K562 (cell line): ENCODE measurements around the gene CHMP2A. TPM values are rescaled to one million over a fixed set of nuclear protein-coding genes. Genes with fewer than 3 reads are reported as not detected.
A peak's percentile ranks its signal among the peaks of the same experiment; 100 is the strongest.

ENCODE experiments used
- EWSR1 ChIP-seq: fragments of 450-650 bp; IDR thresholded peaks from 2 replicates; pipeline ENCODE4 v1.6.1; 2018; ENCODE audit warnings: borderline replicate concordance, mild to moderate bottlenecking, low read depth, moderate library complexity; ENCODE audit not compliant: partially characterized antibody
- FOXA3 ChIP-seq, 2 experiments: fragments of 450-650 bp in 1 of 2; sonication (generic) in 1 of 2; formaldehyde crosslinking; IDR thresholded peaks in 1 of 2; conservative IDR thresholded peaks in 1 of 2; 2 replicates each; pipeline versions ENCODE4 v1.4.0 to v1.8.0; 2020 to 2022; ENCODE audit warnings: mild to moderate bottlenecking in 2 of 2, missing genetic modification reagents in 1 of 2
- NONO ChIP-seq, 2 experiments: fragments of 200-400 bp in 1 of 2; fragments of 450-650 bp in 1 of 2; formaldehyde crosslinking in 1 of 2; IDR thresholded peaks; 2 replicates each; pipeline ENCODE4 v1.6.1; 2017; ENCODE audit warnings: low read depth in 2 of 2, mild to moderate bottlenecking in 2 of 2, moderate library complexity in 2 of 2, low read length in 1 of 2
- SAFB2 ChIP-seq: fragments of 200-400 bp; formaldehyde crosslinking; IDR thresholded peaks from 2 replicates; pipeline ENCODE4 v1.6.1; 2018; ENCODE audit warnings: borderline replicate concordance, low read length, low read depth, moderate library complexity; ENCODE audit not compliant: severe bottlenecking
- SP1 ChIP-seq: sonication (generic); formaldehyde crosslinking; IDR thresholded peaks from 2 replicates; pipeline ENCODE4 v1.8.1; 2022; ENCODE audit warnings: mild to moderate bottlenecking, missing genetic modification reagents
- ZNF24 ChIP-seq: fragments of 450-650 bp; IDR thresholded peaks from 2 replicates; pipeline ENCODE4 v1.6.1; 2016
- ZNF431 ChIP-seq: sonication (generic); formaldehyde crosslinking; IDR thresholded peaks from 2 replicates; pipeline ENCODE4 v1.8.0; 2022; ENCODE audit warnings: mild to moderate bottlenecking, missing genetic modification reagents
- polyA plus RNA-seq, 8 experiments: library from polyadenylated mRNA; depleted of rRNA in 4 of 8; stranded (reverse) in 5 of 8; unstranded in 3 of 8; fragments of >200 nt; fragmentation: Nextera tagmentation in 2 of 8; fragmentation: Illumina TruSeq in 1 of 8; extraction: Ambion mirVana in 2 of 8; extraction: Trizol in 1 of 8; gene quantifications; 2 replicates each; pipeline versions ENCODE4 v1.2.1 to v1.2.3, GENCODE V29; 2011 to 2014; ENCODE audit warnings: inconsistent platforms in 1 of 8, missing spikeins in 1 of 8
- total RNA-seq, 7 experiments: library from RNA; depleted of rRNA in 6 of 7; stranded (reverse); fragments of >200 nt in 6 of 7; fragmentation: Illumina TruSeq in 2 of 7; extraction: Trizol in 2 of 7; gene quantifications; 2 replicates each; pipeline versions ENCODE4 v1.2.1 to v1.2.3, GENCODE V29; 2011 to 2021; ENCODE audit warnings: low replicate concordance in 1 of 7
- TF ChIP-seq, protein P1 (sequence below), 2 experiments: fragments of 450-650 bp; IDR thresholded peaks; 2 replicates each; pipeline ENCODE4 v1.6.1; 2016
- TF ChIP-seq, protein P2 (sequence below): sonication (generic); formaldehyde crosslinking; IDR thresholded peaks from 2 replicates; pipeline ENCODE4 v1.8.1; 2023; ENCODE audit warnings: mild to moderate bottlenecking, missing genetic modification reagents
- TF ChIP-seq, protein P3 (sequence below): fragments of 200-800 bp; sonication (Bioruptor generic); IDR thresholded peaks from 2 replicates; pipeline ENCODE4 v1.6.1; 2017; ENCODE audit warnings: missing genetic modification characterization, missing compliant biosample characterization

CHMP2A gene
- total and polyA plus RNA-seq, 9 of the 15 experiments (the other 6 are each of a cell fraction or from before 2014, with no cell fraction given): 57.6 to 159 (median 87.2) TPM

- TF ChIP-seq, protein P1, sequence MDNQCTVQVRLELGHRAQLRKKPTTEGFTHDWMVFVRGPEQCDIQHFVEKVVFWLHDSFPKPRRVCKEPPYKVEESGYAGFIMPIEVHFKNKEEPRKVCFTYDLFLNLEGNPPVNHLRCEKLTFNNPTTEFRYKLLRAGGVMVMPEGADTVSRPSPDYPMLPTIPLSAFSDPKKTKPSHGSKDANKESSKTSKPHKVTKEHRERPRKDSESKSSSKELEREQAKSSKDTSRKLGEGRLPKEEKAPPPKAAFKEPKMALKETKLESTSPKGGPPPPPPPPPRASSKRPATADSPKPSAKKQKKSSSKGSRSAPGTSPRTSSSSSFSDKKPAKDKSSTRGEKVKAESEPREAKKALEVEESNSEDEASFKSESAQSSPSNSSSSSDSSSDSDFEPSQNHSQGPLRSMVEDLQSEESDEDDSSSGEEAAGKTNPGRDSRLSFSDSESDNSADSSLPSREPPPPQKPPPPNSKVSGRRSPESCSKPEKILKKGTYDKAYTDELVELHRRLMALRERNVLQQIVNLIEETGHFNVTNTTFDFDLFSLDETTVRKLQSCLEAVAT (IDR thresholded peaks at IDR 0.05): no peak
- TF ChIP-seq NONO (IDR thresholded peaks at IDR 0.05; ENCODE audit: low read depth in 2 of 2, low read length in 1 of 2) (peak in 1 of 2 experiments; percentile 4; a peak in 1 of 4 replicates), ZNF431 (CRISPR knock-in tag) (no peak), SAFB2 (no peak), FOXA3 (CRISPR knock-in tag; conservative IDR thresholded peaks at IDR 0.05 in 1 of 2, IDR thresholded peaks at IDR 0.05 in 1 of 2) (peak in 1 of 2 experiments; percentile 31; a peak in 1 of 4 replicates), ZNF24 (no peak), SP1 (no peak), EWSR1 (no peak)
- TF ChIP-seq, protein P2, sequence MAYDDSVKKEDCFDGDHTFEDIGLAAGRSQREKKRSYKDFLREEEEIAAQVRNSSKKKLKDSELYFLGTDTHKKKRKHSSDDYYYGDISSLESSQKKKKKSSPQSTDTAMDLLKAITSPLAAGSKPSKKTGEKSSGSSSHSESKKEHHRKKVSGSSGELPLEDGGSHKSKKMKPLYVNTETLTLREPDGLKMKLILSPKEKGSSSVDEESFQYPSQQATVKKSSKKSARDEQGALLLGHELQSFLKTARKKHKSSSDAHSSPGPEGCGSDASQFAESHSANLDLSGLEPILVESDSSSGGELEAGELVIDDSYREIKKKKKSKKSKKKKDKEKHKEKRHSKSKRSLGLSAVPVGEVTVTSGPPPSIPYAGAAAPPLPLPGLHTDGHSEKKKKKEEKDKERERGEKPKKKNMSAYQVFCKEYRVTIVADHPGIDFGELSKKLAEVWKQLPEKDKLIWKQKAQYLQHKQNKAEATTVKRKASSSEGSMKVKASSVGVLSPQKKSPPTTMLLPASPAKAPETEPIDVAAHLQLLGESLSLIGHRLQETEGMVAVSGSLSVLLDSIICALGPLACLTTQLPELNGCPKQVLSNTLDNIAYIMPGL (CRISPR knock-in tag): no peak; the same call in 1 of the 2 replicates
- TF ChIP-seq, protein P3, sequence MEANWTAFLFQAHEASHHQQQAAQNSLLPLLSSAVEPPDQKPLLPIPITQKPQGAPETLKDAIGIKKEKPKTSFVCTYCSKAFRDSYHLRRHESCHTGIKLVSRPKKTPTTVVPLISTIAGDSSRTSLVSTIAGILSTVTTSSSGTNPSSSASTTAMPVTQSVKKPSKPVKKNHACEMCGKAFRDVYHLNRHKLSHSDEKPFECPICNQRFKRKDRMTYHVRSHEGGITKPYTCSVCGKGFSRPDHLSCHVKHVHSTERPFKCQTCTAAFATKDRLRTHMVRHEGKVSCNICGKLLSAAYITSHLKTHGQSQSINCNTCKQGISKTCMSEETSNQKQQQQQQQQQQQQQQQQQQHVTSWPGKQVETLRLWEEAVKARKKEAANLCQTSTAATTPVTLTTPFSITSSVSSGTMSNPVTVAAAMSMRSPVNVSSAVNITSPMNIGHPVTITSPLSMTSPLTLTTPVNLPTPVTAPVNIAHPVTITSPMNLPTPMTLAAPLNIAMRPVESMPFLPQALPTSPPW (CRISPR knock-in tag): peak; percentile 95
Measured at GRCh38 chr19:58544591-58545285, 10.2 kb downstream of the CHMP2A start (continued).
